Measurements from ENCODE around the gene COX19. TPM values are rescaled to one million over a fixed set of nuclear protein-coding genes. Genes with fewer than 3 reads are reported as not detected.

Gene COX19
- total and polyA plus RNA-seq, 2 donors (not counting 1 experiment from before 2014, with no cell fraction given): 14.7 to 38.3 TPM

DNA sequence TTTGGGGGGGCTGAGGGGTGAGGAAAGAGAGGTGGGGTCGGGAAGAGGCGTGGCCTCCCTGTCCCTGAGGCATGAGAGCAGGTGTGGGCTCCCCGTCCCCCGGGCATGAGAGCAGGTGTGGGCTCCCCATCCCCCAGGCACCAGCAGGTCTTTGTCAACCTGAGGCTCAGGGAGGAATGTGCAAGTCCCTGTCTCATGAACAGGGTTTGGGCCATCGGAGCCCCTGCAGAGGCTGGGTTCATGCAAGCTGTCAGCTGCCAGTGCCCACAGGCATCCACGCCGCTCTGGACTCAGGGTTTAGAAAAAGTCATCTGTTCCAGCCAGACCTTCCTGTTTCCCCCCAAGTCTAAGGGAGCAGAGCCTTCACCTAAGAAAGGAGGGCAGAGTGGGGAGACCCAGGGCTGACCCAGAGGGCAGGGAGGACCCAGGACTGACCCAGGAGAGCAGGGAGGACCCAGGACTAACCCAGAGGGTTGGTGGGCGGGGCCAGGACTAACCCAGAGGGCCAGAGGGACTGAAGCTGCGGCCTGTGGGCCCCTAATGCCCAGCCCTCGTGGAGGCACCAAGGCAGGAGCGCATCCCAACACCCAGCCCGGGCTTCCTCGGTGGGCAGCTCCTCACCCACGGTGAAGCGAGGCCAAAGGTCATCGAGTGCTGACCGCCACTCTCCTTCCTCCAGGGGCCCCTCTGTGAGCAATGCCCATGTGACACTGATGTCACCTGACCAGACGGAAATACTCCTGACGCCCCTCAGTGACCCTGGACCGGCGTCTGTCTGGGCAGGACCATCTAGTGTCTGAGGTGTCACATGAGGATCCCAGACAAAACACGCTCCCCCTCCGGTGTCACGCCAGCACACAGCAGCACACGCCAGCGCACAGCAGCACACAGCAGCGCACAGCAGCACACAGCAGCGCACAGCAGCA, 40.1 kb upstream of the COX19 start:
- intact Hi-C loops (cut with micrococcal nuclease): no loop called here
- Histone ChIP-seq H3K4me2 (replicated peaks; ENCODE audit: low read depth, low read length, poor library complexity, severe bottlenecking) (no peak overlapping the region), H3K27me3 (replicated peaks in 1 of 4; ENCODE audit: control extremely low read depth in 1 of 4, control insufficient read depth in 3 of 4, insufficient read depth in 4 of 4, low read length in 3 of 4) (no peaks in the 10 kb centered on the region), H3K9ac (ENCODE audit: low read length) (no peak overlapping the region), H3K9me3 (ENCODE audit: control extremely low read depth in 1 of 3, control insufficient read depth in 2 of 3, insufficient read depth in 1 of 3, low read length in 2 of 3) (peaks cover 0 to 8% (median 0%) of the 10 kb centered on the region in 3 donors), H3K27ac (ENCODE audit: low read length in 2 of 2) (no peak overlapping the region), H3K4me3 (ENCODE audit: control extremely low read depth in 1 of 5, extremely low read depth in 1 of 5, insufficient read depth in 1 of 5, low read depth in 2 of 5, low read length in 4 of 5) (no peak overlapping the region), H3K4me1 (ENCODE audit: control insufficient read depth in 2 of 2, insufficient read depth in 2 of 2, low read length in 2 of 2) (peaks cover 17 to 29% of the 10 kb centered on the region in 2 donors), H2AFZ (ENCODE audit: insufficient read depth, low read depth, low read length, poor library complexity, severe bottlenecking) (no peak overlapping the region), H4K20me1 (ENCODE audit: control insufficient read depth, insufficient read depth, low read length, poor library complexity, severe bottlenecking) (peaks cover 92% of the 10 kb centered on the region), H3K36me3 (replicated peaks in 1 of 2; ENCODE audit: control extremely low read depth in 1 of 2, control insufficient read depth in 1 of 2, extremely low read depth in 1 of 2, insufficient read depth in 2 of 2, low read length in 1 of 2) (peaks cover 0 to 19% of the 10 kb centered on the region in 2 experiments), H3K79me2 (ENCODE audit: control insufficient read depth, insufficient read depth, low read length) (peaks cover 92% of the 10 kb centered on the region)
- 87% methylated on average over 25 of the region's 28 CpGs for WGBS (ENCODE audit: insufficient coverage)
- POLR2A ChIA-PET: no interaction called here
- Mint-ChIP-seq H3K27me3 (no peaks in the 10 kb centered on the region), H3K4me1 (peaks cover 58% of the 10 kb centered on the region), H3K4me3 (no peak overlapping the region), H3K27ac (no peak overlapping the region), H3K9me3 (ENCODE audit: insufficient read depth) (no peaks in the 10 kb centered on the region)
- ATAC-seq (ENCODE audit: low read depth) (no peak), DNase-seq (no peak)
- TF ChIP-seq, protein P1, sequence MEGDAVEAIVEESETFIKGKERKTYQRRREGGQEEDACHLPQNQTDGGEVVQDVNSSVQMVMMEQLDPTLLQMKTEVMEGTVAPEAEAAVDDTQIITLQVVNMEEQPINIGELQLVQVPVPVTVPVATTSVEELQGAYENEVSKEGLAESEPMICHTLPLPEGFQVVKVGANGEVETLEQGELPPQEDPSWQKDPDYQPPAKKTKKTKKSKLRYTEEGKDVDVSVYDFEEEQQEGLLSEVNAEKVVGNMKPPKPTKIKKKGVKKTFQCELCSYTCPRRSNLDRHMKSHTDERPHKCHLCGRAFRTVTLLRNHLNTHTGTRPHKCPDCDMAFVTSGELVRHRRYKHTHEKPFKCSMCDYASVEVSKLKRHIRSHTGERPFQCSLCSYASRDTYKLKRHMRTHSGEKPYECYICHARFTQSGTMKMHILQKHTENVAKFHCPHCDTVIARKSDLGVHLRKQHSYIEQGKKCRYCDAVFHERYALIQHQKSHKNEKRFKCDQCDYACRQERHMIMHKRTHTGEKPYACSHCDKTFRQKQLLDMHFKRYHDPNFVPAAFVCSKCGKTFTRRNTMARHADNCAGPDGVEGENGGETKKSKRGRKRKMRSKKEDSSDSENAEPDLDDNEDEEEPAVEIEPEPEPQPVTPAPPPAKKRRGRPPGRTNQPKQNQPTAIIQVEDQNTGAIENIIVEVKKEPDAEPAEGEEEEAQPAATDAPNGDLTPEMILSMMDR (IDR thresholded peaks at IDR 0.05): no peak
- TF ChIP-seq EZH2 (IDR thresholded peaks at IDR 0.05; ENCODE audit: borderline replicate concordance, insufficient read depth, low read depth, low read length, poor library complexity, severe bottlenecking): no peak
- CTCF ChIA-PET: no interaction called here

DNA sequence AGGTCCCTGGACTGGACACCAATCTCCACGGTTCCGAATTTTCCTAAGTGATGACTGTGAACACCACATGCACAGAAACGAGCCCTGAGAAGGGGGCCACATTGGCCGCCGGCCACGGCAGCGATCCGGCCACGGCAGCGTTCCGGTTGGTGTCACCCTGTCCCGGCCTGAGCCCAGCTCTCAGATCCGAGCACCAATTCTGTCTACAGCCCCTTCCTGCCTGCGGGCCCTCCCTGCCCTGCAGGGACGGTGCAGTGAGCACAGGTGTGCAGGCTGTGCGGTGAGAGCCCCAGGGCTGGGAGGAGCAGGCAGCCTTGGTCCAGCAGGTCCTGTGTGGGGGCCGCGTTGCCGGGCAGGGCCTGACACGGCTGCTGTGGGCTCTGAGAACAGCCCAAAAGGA, 39.3 kb upstream of the COX19 start:
- no peak overlapping the region for H3K4me2 ChIP-seq (replicated peaks; ENCODE audit: low read depth, low read length, poor library complexity, severe bottlenecking)
- H4K20me1 ChIP-seq (ENCODE audit: control insufficient read depth, insufficient read depth, low read length, poor library complexity, severe bottlenecking): peaks cover 92% of the 10 kb centered on the region
- ChIA-PET CTCF (no interaction called here), POLR2A (no interaction called here)
- peaks cover 17 to 29% of the 10 kb centered on the region in 2 donors for H3K4me1 ChIP-seq (ENCODE audit: control insufficient read depth in 2 of 2, insufficient read depth in 2 of 2, low read length in 2 of 2)
- H3K4me3 Mint-ChIP-seq: no peak overlapping the region
- ATAC-seq (ENCODE audit: low read depth): no peak
- H3K27ac ChIP-seq (ENCODE audit: low read length in 2 of 2): no peak overlapping the region
- WGBS (ENCODE audit: insufficient coverage): 90% methylated on average over 20 of the region's 20 CpGs
- H2AFZ ChIP-seq (ENCODE audit: insufficient read depth, low read depth, low read length, poor library complexity, severe bottlenecking): no peak overlapping the region
- H3K27me3 Mint-ChIP-seq: no peaks in the 10 kb centered on the region
- H3K79me2 ChIP-seq (ENCODE audit: control insufficient read depth, insufficient read depth, low read length): peaks cover 91% of the 10 kb centered on the region
- H3K27me3 ChIP-seq (replicated peaks in 1 of 4; ENCODE audit: control extremely low read depth in 1 of 4, control insufficient read depth in 3 of 4, insufficient read depth in 4 of 4, low read length in 3 of 4): no peaks in the 10 kb centered on the region
- H3K9ac ChIP-seq (ENCODE audit: low read length): no peak overlapping the region
- H3K9me3 Mint-ChIP-seq (ENCODE audit: insufficient read depth): no peaks in the 10 kb centered on the region
- no peak overlapping the region for H3K4me3 ChIP-seq (ENCODE audit: control extremely low read depth in 1 of 5, extremely low read depth in 1 of 5, insufficient read depth in 1 of 5, low read depth in 2 of 5, low read length in 4 of 5)
- peak overlapping the region; percentile 15 for H3K27ac Mint-ChIP-seq
- no peak for DNase-seq
- peaks cover 0 to 4% (median 0%) of the 10 kb centered on the region in 3 donors for H3K9me3 ChIP-seq (ENCODE audit: control extremely low read depth in 1 of 3, control insufficient read depth in 2 of 3, insufficient read depth in 1 of 3, low read length in 2 of 3)
- TF ChIP-seq EZH2 (IDR thresholded peaks at IDR 0.05; ENCODE audit: borderline replicate concordance, insufficient read depth, low read depth, low read length, poor library complexity, severe bottlenecking): no peak
- TF ChIP-seq, protein P1 (IDR thresholded peaks at IDR 0.05): no peak
- H3K4me1 Mint-ChIP-seq: peaks cover 54% of the 10 kb centered on the region
- H3K36me3 ChIP-seq (replicated peaks in 1 of 2; ENCODE audit: control extremely low read depth in 1 of 2, control insufficient read depth in 1 of 2, extremely low read depth in 1 of 2, insufficient read depth in 2 of 2, low read length in 1 of 2): peaks cover 0 to 17% of the 10 kb centered on the region in 2 experiments
- intact Hi-C loops (cut with micrococcal nuclease): no loop called here

Measured in B cell (primary cell).